Jurkat, Clone E6-1 (cell line): ENCODE measurements around the gene COL18A1.

Experiments used
- DNase-seq: peaks from one replicate; pipeline ENCODE4 v3.0.0-alpha.2; 2011; ENCODE audit warnings: low read depth, low spot score
- H3K4me3 ChIP-seq: 2 replicates; pipeline ENCODE4 v1.5.1; 2011; ENCODE audit warnings: mild to moderate bottlenecking, low read length, control low read depth, moderate library complexity

The COL18A1 gene

GRCh38 chr21:45480701-45481500 lies 75.9 kb downstream of the COL18A1 start:
- no peak overlapping the region for H3K4me3 ChIP-seq
- no peak for DNase-seq

- no peak overlapping the region for H3K4me3 ChIP-seq
- no peak for DNase-seq
Observed at GRCh38 chr21:45481566-45481965, 76.6 kb downstream of the COL18A1 start.

- no peak for DNase-seq
Observed at GRCh38 chr21:45481977-45482898, 77.3 kb downstream of the COL18A1 start.

GRCh38 chr21:45482899-45483821 lies 78.2 kb downstream of the COL18A1 start:
- no peak overlapping the region for H3K4me3 ChIP-seq

More at GRCh38 chr21:45481977-45482898, 77.3 kb downstream of the COL18A1 start:
- no peak overlapping the region for H3K4me3 ChIP-seq

GRCh38 chr21:45484318-45484717 lies 79.4 kb downstream of the COL18A1 start:
- no peak for DNase-seq
- H3K4me3 ChIP-seq = no peak overlapping the region

More at GRCh38 chr21:45482899-45483821, 78.2 kb downstream of the COL18A1 start:
- no peak for DNase-seq

- no peak for DNase-seq
- H3K4me3 ChIP-seq = no peak overlapping the region
Observed at GRCh38 chr21:45485686-45486442, 80.9 kb downstream of the COL18A1 start.

- DNase-seq = no peak
- no peak overlapping the region for H3K4me3 ChIP-seq
Observed at GRCh38 chr21:45486443-45487160, 81.6 kb downstream of the COL18A1 start.

GRCh38 chr21:45487161-45487806 lies 82.3 kb downstream of the COL18A1 start:
- no peak overlapping the region for H3K4me3 ChIP-seq
- DNase-seq = no peak

GRCh38 chr21:45487891-45488600 lies 83.1 kb downstream of the COL18A1 start:
- no peak overlapping the region for H3K4me3 ChIP-seq
- DNase-seq = no peak

- no peak overlapping the region for H3K4me3 ChIP-seq
- no peak for DNase-seq
Observed at GRCh38 chr21:45488931-45489721, 84.2 kb downstream of the COL18A1 start.

- H3K4me3 ChIP-seq = no peak overlapping the region
- DNase-seq = no peak
Observed at GRCh38 chr21:45489722-45489982, 84.7 kb downstream of the COL18A1 start.

GRCh38 chr21:45490049-45490731 lies 85.2 kb downstream of the COL18A1 start:
- no peak overlapping the region for H3K4me3 ChIP-seq
- DNase-seq = no peak

- H3K4me3 ChIP-seq = no peak overlapping the region
- no peak for DNase-seq
Observed at GRCh38 chr21:45491056-45491455, 86.1 kb downstream of the COL18A1 start.

- DNase-seq = no peak
- H3K4me3 ChIP-seq = no peak overlapping the region
Observed at GRCh38 chr21:45491623-45492022, 86.7 kb downstream of the COL18A1 start.

GRCh38 chr21:45492765-45493164 lies 87.8 kb downstream of the COL18A1 start:
- H3K4me3 ChIP-seq = no peak overlapping the region
- no peak for DNase-seq
